AG10803 (cell line): ENCODE measurements around the gene TRPV6.

Experiments used
- DNase-seq: peaks from one replicate; pipeline ENCODE4 v3.0.0; 2010; ENCODE audit warnings: low read depth
- H3K4me3 ChIP-seq: 2 replicates; pipeline ENCODE4 v1.5.1; 2011; ENCODE audit warnings: mild to moderate bottlenecking, low read length, control low read depth
- CTCF ChIP-seq: conservative IDR thresholded peaks from 2 replicates; pipeline ENCODE4 v1.5.1; 2011; ENCODE audit warnings: mild to moderate bottlenecking, low read length, control low read depth, inconsistent platforms

Gene TRPV6

GRCh38 chr7:142885311-142886230 lies at the start of gene TRPV6:
Gene TRPV6 (minus strand): TSS chr7:142885745.
- H3K4me3 ChIP-seq: no peak within 1 kb of the TSS
- DNase-seq: no peak
- no peak for TF ChIP-seq CTCF

- no peak overlapping the region for H3K4me3 ChIP-seq
- no peak for TF ChIP-seq CTCF
- DNase-seq: no peak
Observed at GRCh38 chr7:142934056-142934455, 48.5 kb upstream of the TRPV6 start.

GRCh38 chr7:142933624-142934023 lies 48.1 kb upstream of the TRPV6 start, which contains the start of gene TRPV5:
Gene TRPV5 (minus strand): TSS chr7:142933746. CDS start chr7:142933459, 287 bp downstream.
- no peak within 1 kb of the TSS for H3K4me3 ChIP-seq
- no peak for TF ChIP-seq CTCF
- no peak for DNase-seq

- DNase-seq: no peak
- H3K4me3 ChIP-seq: no peak overlapping the region
- no peak for TF ChIP-seq CTCF
Observed at GRCh38 chr7:142933092-142933475, 47.5 kb upstream of the TRPV6 start.

GRCh38 chr7:142932386-142933091 lies 47.0 kb upstream of the TRPV6 start:
- TF ChIP-seq CTCF: no peak
- H3K4me3 ChIP-seq: no peak overlapping the region
- no peak for DNase-seq

- no peak for TF ChIP-seq CTCF
- no peak overlapping the region for H3K4me3 ChIP-seq
- no peak for DNase-seq
Observed at GRCh38 chr7:142930126-142930730, 44.7 kb upstream of the TRPV6 start.
